Stimulated activated naive CD8-positive, alpha-beta T cell treated with anti-CD3 and anti-CD28 coated beads, Interleukin-15, Interleukin-2, amounts not matched to agents 100 U/mL and 50 U/mL, for 24 hours (primary cell): ENCODE data around the gene TNRC18.

ENCODE experiments used
- ATAC-seq: fragments of 150-1000 bp; cut with Tn5 transposase; one replicate; pipeline ENCODE4 v1.10.0; 2021
- DNase-seq: peaks from one replicate; pipeline ENCODE4 v3.0.0; 2021

Gene TNRC18

DNA sequence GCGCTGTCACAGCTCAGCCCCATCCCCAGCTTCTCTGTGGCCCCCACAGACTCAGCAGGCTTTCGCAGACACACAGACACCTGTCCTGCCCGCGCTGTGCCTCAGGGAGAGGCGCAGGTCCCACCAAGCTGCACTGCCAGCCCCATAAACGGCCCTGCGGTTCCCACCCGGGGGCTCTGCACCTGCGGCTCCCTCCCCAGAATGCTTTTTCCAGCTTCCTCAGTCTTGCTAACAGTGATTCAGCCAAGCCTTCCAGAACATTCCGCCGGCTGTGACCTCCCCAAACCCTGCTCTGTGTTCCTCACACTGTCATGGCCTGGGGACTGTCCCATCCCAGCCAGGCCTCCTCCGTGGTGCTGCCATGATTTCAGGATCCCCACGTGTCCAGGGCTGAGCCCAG is 27.8 kb upstream of the TNRC18 start:
- DNase-seq, result no peak
- no peak for ATAC-seq

DNA sequence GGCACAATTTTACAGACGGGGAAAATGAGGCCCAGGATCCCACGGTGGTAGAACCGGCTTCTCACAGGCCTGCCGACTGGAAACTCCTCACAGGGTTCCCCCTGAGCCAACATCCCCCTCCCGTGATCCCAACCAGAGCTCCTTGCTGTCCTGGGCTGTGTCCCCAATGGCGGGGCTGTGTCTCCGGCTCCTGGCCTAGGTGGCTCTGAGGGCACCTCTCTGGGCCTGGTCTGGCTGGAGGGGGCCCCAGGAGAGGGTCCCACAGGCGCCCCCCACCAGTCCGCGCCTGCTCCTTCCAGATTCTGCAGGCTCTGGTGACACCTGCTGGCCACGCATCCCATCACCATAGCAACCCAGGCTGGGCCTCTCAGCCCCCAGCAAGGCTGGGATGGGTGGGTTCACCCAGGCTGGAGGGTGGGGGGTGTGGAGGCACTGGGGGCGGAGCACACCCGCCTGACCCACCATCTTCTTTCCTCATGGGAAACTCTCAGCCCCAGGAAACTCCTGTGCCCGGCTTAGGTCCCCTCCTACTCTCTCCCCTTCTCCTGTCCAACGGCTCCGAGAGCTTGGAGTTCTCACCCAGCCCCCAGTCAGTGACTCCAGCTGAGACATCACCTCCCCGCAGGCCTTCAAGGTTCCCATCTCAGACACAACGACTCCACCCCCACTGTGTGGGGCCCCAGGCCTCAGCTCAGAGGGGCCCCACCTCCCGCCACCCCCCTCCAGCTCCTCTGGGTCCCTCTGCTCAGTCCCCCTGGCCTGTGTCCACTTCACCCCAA is 27.1 kb upstream of the TNRC18 start:
- DNase-seq (peak; percentile 46), ATAC-seq (peak; percentile 44)

GRCh38 chr7:5448378-5449037 is 24.9 kb upstream of the TNRC18 start:
- no peak for DNase-seq
- no peak for ATAC-seq

DNA sequence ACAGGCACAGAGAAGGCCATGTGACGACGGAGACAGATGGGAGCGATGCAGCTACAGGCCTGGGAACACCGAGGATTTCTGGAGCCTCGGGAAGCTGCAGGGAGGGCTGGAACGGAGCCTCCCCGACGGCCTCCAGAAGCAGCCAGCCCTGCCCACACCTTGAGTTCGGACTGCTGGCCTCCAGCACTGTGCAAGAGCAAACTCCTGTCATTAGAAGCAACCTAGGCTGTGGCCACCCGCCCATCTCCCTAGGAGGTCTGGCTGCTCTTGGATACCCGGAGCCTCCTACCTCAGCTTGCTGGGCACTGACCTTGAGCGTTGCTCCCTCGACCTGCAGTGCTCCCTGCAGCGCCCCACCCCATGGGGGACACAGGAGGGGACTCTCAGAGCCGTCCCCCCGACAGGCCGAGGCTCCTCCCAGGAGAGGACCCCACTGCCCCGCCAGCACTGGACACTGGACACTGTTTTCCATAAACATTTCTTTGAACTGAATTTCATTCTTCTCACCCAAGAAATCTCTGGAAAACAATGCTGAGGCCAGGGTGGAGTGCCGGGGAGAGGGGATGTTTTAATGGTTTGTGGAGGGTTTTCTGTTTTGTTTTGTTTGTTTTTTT is 22.5 kb upstream of the TNRC18 start:
- no peak for ATAC-seq
- no peak for DNase-seq

DNA sequence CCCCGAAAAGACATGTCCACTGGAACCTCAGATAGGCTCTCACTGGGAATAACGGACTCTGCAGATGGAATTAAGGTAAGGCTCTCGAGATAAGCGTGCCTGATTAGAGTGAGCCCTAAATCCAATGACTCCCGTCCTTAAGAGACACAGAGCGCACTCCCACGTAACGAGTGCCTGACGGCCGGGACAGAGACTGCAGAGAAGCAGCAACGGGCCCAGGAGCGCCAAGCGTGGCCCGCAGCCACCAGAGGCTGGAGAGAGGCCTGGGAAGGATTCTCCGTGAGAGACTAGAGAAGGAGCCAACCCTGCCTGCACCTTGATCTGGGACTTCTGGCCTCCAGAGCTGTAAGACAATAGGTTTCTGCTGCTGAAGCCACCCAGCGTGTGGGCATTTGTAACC is 20.0 kb upstream of the TNRC18 start:
- ATAC-seq, result no peak
- no peak for DNase-seq

GRCh38 chr7:5442757-5443305 is 19.2 kb upstream of the TNRC18 start:
- ATAC-seq, result no peak
- DNase-seq, result no peak

GRCh38 chr7:5441840-5442503 is 18.3 kb upstream of the TNRC18 start:
- ATAC-seq, result no peak
- DNase-seq, result no peak

- no peak for ATAC-seq
- DNase-seq, result no peak
Measured at GRCh38 chr7:5439572-5440496, 16.2 kb upstream of the TNRC18 start.

DNA sequence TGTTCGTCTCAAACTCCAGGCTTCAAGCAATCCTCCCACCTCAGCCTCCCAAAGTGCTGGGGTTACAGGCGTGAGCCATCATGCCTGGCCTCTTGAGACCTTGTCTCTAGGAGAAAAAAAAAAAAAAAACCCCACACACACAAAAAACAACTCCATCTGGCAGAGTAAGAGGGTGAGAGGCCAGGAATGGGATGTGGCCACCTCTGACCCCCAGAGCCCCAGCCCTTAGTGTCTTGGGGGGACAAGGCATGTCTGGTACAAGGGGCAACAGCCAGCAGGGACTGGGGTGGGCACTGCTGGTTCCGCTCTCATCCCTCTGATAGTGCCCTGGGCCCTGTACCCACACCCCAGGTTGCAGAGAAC is 15.6 kb upstream of the TNRC18 start:
- DNase-seq, result no peak
- no peak for ATAC-seq

DNA sequence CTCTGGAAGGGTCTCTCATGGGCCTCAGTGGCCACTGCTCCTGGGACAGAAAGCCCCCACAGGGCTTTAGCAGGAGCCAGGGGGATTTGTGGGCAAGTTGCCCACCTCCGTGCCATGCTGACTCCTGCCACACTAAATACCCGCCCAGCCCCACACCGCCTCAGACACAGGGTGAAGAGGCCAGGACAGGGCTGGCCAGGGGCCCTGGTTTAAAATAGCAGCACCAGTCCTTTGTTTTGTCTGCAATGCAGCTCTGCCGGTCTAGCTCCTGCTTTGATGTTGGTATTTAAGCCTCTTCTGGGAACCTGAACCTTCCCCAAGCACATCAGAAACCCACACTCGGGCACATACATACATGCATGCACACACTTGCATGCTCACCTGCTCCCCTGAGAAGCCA is 14.4 kb upstream of the TNRC18 start:
- DNase-seq, result no peak
- no peak for ATAC-seq

GRCh38 chr7:5437348-5437892 is 13.8 kb upstream of the TNRC18 start:
- ATAC-seq, result no peak
- DNase-seq, result no peak

DNA sequence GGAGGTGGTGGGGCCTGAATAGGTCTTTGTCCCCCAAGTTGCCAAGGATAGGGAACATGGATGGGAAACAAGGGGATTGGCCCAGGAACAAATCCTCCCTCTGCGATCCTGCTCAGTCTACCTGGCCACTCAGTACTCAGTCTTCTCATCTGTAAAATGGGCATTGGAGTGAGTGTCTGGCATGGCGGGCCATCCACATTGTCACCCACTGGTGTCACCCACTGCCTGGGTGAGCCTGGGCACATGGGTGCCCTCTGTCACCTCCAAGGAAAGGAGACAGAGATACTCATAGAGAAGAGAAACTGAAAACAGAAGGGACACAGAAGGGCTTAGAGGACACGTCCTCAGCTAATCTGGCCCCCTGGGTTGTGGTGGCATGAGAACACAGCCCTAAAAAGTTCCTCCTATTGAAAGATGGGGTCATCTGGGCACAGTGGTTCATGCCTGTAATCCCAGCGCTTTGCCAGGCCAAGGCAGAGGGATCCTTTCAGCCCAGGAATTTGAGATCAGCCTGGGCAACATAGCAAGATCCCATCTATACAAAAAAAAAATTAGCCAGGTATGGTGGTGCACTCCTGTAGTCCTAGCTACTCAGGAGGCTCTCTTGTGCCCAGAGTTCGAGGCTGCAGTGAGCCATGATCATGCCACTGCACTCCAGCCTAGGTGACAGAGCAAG is 12.5 kb upstream of the TNRC18 start:
- no peak for ATAC-seq
- no peak for DNase-seq

DNA sequence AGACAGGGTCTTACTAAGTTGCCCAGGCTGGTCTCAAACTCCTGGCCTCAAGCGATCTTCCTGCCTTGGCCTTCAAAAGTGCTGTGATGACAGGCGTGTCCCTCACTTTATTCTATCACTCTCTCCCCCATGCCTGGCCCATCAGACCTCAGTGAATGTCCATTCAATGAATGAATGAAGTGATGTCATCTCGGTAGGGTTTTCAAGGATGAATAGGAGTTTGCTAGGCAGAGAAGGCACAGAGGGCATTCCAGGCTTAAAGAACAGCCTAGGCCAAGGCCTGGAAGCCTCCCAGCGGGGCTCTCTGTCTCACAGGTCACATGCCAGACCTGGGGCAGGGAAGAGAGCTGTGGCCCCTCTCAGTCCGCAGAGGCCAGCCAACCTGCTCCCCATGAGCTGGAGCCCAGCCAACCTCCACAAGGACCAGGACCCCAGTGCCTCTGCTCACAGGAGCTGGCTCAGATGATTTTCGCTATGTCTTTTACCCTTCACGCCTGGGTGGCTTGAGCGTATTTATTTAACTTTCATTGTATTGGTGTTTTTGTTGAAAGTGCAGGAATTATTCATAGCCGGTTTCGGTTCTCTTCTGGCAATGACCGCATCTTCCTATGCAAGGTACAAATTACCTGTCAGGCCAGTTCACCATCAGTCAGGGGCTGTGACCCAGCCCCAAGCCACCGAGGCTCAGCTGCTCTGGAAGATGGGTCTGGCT is 11.8 kb upstream of the TNRC18 start:
- no peak for ATAC-seq
- DNase-seq, result no peak

DNA sequence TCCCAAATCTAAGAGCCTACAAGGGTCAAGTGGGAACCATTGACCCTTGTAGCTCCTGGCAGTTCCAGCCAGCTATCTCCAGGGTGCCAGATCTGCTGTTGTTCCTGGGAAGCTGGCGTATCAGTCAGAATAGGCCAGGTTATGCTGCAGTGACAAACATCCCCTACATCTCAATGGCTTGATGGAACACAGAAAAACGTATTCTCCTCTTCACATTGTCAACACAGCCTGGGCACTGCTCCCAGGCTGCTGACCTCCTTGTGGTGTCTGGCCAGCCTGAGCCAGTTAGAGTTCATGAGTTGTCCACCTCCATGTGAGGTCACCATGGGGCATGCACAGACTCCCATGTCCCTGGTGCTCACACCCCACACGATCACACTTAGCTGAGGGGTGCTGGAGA is 9.5 kb upstream of the TNRC18 start:
- no peak for DNase-seq
- ATAC-seq, result no peak

DNA sequence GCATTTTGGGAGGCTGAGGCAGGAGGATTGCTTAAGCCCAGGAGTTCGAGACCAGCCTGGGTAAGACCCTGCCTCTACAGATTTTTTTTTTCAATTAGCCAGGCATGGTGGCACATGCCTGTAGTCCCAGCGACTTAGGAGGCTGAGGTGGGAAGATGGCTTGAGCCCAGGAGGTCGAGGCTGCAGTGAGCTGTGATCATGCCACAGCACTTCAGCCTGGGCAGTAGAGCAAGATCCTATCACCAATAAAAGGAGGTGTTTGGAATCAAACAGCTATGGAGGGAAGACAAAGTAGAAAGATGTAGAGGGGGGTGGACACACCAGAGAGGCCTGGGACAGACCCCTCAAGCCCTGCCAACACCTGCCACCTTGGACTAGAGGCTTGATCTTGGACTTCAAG is 9.1 kb upstream of the TNRC18 start:
- DNase-seq (no peak), ATAC-seq (no peak)

DNA sequence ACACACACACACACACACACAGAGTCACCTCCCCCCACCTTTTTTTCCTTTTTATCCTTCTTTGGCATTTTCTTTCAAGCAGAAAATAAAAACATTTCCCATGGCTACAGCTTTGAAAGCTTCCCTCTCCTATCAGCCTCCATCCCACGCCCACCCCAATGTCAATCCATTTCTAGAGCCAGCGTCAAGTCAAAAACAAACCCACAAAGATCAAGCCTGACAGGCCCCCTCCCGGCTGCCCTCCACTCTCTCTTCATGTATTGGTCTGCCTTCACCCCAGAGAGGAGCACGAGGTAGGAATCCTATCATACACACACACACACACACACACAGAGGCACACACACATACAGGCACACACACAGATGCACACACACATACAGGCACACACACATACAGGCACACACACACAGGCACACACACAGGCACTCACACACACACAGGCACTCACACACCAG is 8.0 kb upstream of the TNRC18 start:
- DNase-seq (no peak), ATAC-seq (no peak)

GRCh38 chr7:5430612-5430947 is 6.9 kb upstream of the TNRC18 start:
- no peak for DNase-seq
- no peak for ATAC-seq

DNA sequence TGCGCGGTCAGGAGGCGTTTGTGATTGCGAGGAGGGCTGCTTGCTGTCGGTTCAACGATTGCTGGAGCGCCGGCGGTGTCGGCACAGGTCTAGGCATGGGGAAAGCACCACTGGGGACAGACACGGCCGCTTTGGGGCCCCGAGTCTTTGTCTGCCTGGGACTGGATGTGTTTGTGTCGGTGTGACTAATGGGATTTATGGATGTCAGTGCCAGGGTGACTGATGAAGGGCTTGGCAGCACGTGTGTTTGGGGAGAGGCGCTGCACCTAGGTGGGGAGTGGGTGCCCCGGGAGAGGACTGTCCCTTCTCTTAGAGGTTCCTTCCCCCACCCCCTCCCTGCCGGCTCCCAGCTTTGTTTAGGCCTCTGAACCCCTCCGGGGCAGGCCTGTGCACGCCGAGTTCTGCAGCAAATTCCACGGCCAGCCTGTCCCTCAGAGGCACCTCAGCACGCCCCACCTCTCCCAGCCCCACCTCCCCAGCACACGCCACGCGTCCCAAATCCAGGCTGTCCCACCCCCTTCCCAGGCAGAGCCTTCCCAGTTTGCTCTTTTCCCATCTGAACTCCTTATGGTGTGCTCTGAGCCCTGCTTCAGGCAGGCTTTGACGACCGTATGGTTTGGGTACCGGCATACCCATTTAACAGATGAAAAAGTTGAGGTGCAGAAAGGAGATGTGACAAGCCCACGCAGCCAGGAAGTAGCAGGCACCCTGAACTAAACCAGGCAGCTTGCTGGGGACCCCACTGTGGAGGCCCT is 6.4 kb upstream of the TNRC18 start:
- ATAC-seq (no peak), DNase-seq (peak; percentile 24)

GRCh38 chr7:5429253-5429856 is 5.7 kb upstream of the TNRC18 start:
- DNase-seq, result no peak
- ATAC-seq, result no peak
